ENCODE data around the gene ZNF334. TPM values are rescaled to one million over a fixed set of nuclear protein-coding genes. Genes with fewer than 3 reads are reported as not detected.

The ZNF334 gene
- not detected in 5 replicates for total RNA-seq (2022; extraction: Qiagen RNA extraction; ENCODE audit: low read depth)

GRCh38 chr20:46512943-46513844 lies at the start of gene ZNF334:
Gene ZNF334 (minus strand): TSS chr20:46513559. CDS start chr20:46512102, 1,457 bp downstream.

GRCh38 chr20:46550461-46550860 lies 37.1 kb upstream of the ZNF334 start, which contains the start of gene OCSTAMP:
Gene OCSTAMP (minus strand): TSS chr20:46550654. CDS start chr20:46550560, 94 bp downstream.

Other genes starting within 250 kb of the ZNF334 start
- gene CDH22, start 205.1 kb downstream of the ZNF334 start, total RNA-seq (2022; extraction: Qiagen RNA extraction; ENCODE audit: low read depth), result 0.03 to 0.07 TPM (median 0.04 TPM) in 4 of 5 replicates, not detected in the other
- gene ELMO2, start 106.9 kb downstream of the ZNF334 start, total RNA-seq (2022; extraction: Qiagen RNA extraction; ENCODE audit: low read depth), result 17.5 to 22.6 TPM (median 21.4 TPM) in 5 replicates
- gene OCSTAMP, start 37.1 kb upstream of the ZNF334 start, total RNA-seq (2022; extraction: Qiagen RNA extraction; ENCODE audit: low read depth), result not detected in 5 replicates
- 0.12 TPM in 1 of 5 replicates, not detected in the others for gene SLC13A3, start 137.9 kb upstream of the ZNF334 start, total RNA-seq (2022; extraction: Qiagen RNA extraction; ENCODE audit: low read depth)
- gene TP53RK, start 175.9 kb upstream of the ZNF334 start, total RNA-seq (2022; extraction: Qiagen RNA extraction; ENCODE audit: low read depth), result 13.1 to 17.6 TPM (median 13.7 TPM) in 5 replicates
- not detected in 5 replicates for gene SLC2A10, start 196.1 kb upstream of the ZNF334 start, total RNA-seq (2022; extraction: Qiagen RNA extraction; ENCODE audit: low read depth)